GM21515 (cell line): ENCODE results near the gene CCL14.

ENCODE experiments used
- ATAC-seq: cut with Tn5 transposase; IDR thresholded peaks from one replicate; pipeline ENCODE4 v1.9.1; 2021; ENCODE audit not compliant: unreplicated experiment

Gene CCL14

DNA sequence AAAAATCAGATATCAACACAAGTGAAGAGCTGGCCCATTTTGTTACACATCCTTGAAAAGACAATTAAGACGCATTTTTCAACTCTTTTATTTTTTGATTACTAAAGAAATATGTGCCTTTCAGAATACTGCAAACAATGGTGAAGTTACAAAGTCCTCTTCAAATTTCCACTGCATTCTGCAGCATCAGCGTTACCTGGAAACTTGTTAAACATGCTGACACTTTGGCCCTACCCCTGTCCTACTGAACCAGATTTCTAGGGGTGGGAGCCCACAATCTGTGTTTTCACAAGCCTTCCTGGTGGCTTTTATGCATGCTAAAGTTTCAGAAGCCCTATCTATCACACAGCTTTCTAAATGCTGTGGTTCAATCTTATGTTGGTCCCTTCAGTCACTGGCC is 4.5 kb upstream of the CCL14 start:
- ATAC-seq: no peak

DNA sequence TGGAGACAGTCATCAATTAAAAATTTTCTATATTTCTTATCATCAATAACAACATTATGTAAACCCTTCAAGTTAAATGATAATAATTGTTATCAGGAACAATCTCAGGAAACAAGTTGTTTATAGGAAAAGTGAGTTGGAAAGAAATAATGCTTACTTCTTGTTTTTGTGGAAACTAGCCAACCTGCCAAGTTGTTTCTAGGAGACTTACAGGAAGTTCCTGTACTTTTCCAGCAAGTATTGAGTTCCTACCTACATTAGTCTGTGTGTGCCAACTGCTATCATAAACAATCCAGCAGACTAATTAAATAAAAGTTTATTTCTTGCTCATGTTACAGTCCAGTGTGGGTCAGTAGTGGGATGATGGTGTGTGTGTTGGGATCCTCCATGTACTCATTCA is 1.6 kb upstream of the CCL14 start:
- ATAC-seq: no peak

DNA sequence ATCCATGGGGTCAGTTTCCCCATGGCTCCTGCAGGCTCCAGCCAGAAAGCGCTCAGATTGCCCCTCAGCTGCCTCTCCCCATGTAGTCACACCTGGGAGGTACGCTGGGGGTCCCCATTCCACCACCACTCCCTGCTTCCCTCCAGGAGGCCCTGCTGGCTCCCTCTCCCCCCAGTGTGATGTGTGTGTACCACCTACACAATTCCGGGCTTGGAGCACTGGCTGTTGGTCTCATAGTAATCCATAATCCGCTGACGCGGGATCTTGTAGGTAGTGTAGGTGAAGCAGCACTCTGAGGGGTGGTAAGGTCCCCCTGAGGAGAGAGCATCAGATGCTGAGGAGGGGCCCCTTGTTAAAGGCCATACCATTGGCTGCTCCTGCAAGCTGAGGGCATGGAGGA is 2.4 kb downstream of the CCL14 start:
- ATAC-seq: no peak

DNA sequence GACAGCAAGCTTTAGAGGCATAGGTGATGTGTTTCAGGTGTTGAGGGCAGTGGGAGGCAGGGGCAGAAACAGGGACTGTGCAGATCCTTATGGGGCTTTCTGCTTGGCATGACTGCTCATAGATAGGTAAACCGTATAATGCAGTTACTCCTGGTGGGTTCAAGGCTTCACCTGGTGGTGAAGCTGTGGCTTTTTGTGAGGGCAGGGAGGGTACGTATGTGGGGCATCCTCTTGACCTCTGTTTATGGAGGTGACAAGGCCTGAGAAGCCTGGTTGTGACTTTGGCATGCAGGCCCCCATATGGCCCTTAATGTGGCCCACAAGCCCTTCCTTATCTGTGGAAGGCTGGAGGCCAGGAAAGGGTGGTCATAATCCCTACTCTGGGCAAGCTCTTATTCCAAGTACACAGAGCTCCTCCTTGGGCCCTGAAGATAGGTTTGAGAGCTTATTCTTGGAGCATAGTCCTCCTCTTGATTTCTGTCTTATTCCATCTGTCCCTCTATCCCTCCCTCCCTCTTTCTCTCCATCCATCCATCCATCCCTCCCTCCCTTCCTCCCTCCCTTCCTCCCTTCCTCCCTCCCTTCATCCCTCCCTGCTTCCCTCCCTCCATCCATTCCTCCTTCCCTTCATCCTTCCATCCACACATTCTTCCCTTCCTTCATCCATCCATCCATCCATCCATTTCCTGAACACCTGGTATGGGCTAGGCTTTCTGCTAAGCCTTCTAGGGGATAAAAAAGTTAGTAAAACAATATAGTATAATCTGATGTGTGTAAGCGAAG is 3.9 kb downstream of the CCL14 start:
- no peak for ATAC-seq

DNA sequence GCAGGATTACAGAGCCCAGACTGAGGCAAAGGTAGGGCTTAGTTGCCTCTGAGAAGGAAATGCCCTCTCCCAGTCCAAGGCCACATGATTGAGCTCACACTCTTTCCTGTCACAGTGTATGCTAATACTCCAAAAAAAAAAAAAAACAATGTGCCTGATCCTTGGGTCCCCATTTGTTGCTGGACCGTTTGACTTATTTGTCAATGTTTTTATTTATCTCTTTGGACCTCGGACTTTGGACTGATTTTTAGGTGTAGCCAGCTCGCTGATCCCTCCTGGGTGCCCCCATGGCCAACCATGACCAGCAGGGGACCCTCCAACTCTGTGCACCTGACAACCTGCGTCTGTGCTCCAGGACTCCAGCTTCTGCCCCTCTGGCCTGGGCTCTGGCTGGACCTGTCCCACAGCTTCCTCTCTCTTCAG is 4.6 kb downstream of the CCL14 start:
- no peak for ATAC-seq

DNA sequence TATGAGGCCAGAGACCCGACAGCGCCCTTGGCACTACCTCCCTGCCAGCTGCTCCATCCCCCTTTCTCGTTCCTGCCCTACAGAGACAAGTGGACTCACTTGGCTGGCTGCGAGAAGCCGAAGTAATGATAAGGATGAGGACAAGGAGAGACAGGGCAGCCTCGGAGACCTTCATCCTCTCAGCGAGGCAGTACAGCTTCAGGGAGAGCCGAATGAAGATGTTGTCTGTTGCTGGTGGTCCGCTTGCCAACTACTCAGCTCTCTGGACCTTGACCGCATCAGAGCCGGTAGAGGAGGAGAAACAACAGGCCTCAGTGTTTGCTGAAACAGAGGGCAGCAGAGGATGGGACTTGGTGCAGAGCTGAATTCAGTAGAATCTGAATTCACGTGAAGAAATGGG is 5.3 kb downstream of the CCL14 start, which contains the start of gene CCL16:
Gene CCL16 (minus strand): TSS at position 252 of the 400 bp plus-strand sequence. CDS start 77 bp downstream, at position 175.
- no peak for ATAC-seq

DNA sequence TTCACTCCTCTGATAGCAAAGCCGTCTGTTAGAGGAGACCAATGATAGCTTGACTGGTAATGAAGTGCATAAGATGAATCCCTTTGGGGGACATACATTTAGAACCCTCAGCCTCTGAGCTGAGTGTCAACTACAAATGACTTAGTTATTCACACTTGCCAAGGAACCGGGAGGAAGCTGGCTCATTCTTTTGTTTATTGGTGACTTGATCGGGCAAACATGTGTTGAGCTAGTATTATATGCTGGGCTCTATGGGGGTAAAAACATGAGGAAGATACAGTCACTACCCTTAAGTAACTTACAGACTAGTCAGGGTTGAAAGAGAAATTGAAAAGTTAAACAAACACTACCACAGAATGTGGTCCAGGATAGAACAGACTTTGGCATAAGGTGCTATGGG is 8.2 kb downstream of the CCL14 start:
- no peak for ATAC-seq

DNA sequence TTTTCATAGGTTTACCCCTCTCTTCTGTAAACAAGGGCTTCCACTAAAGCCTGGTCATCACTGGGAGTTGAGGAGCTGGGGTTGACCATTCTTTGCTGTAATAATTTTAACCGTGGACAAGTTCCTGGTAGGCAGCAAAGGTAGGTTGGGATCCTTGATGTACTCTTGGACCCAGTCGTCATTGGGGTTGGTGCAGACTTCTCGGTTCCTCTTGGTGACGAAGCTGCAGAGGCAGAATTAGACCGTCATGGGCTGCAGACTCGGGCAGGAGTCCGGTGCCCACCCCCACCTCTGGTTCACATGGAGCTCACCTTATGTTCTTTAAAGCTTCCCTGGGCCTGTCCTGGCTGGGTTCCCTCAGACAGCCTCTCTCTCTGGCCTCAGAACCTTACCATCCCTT is 9.0 kb downstream of the CCL14 start:
- ATAC-seq: no peak

DNA sequence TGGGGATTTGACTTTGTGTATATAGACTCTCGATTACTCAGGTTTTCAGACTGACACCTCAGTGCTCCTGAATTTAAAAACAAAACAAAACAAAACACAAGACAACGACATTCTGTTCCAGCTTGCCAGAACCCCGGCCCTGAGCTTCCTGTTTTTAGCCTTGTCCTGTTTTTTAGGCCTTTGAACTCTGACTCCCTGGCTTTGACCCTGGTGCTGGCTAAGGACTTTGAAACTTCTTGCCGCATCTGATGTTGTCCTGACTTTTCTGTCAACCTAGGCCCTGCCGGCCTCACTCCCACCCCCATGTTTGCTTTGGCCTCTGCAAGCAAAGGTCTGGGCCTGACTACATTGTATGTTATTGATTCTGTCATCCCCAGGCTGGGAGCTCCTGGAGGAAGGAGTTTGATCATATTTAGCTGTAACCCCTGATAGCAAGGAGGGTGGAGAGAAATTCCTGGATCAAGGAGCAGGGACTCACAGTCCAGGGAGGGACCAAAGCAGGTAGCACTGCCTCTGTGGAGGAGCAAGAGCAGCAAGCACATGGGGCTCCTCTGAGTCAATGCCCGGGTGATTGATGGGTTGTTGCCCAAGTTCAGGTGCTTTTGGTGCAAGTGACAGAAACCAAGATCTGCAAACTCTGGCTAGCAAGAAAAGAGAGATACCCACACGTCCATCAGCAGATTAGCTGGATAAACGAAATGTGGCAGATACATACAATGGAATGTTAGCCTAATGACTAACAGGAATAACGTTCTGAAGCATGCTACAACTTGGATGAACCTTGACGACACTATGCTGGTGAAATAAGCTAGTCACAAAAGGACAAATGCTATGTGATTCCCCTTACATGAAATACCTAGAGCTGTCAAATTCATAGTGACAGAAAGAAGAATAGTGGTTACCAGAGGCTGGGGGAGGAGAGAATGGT is 12.9 kb downstream of the CCL14 start:
- no peak for ATAC-seq

DNA sequence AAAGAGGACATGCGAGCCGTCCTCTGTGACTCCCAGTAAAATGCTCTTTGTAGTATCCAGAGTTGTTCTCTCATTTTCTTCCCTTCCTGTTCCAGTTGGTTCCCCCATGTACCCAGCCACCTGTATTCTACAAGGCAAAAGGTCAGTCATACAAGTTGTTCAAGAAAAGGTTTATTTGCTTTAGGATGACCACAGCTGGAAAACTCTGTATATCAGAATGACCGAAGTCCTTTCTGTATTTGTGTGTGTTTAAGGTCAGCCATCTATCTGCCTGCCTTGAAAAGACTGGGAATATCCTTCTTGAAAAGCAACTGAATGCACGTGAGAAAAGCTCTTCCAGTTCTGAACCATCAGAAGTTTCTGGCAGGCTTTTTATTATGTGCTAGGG is 13.6 kb downstream of the CCL14 start:
- no peak for ATAC-seq

DNA sequence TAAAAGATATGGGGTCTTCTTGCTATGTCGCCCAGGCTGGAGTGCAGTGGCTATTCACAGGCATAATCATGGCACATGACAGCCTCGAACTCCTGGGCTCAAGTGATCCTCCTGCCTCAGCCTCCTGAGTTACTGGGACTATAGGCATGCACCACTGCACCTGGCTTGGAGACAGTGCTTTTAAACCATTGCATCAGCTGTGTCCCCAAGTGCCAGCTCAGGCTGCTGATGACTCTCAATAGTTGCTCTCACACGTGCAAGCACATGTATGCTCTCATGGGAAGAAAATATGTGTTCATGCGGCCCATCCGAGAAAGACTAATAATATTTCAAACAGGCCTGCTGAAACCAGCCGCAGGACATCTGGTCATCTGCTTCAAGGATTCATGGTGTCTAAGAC is 14.0 kb downstream of the CCL14 start:
- no peak for ATAC-seq

DNA sequence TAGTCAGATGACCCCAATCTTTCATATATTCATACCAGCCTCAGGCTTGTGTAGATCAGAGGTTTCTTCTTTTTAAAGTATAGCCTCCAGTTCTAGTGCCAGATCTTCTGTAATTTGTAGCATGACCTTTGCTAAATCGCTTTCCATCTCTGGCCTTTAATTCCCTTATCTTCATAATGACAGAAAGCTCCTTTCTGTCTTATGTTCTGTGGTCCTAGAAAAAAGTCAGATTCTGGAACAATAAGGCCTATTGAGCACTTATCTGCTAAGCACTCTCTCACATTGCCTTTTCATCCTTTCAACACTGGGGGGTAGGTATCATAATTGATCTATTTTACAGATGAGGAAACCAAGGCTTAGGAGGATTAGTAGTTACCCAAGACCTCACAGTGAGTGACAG is 14.5 kb downstream of the CCL14 start:
- no peak for ATAC-seq

DNA sequence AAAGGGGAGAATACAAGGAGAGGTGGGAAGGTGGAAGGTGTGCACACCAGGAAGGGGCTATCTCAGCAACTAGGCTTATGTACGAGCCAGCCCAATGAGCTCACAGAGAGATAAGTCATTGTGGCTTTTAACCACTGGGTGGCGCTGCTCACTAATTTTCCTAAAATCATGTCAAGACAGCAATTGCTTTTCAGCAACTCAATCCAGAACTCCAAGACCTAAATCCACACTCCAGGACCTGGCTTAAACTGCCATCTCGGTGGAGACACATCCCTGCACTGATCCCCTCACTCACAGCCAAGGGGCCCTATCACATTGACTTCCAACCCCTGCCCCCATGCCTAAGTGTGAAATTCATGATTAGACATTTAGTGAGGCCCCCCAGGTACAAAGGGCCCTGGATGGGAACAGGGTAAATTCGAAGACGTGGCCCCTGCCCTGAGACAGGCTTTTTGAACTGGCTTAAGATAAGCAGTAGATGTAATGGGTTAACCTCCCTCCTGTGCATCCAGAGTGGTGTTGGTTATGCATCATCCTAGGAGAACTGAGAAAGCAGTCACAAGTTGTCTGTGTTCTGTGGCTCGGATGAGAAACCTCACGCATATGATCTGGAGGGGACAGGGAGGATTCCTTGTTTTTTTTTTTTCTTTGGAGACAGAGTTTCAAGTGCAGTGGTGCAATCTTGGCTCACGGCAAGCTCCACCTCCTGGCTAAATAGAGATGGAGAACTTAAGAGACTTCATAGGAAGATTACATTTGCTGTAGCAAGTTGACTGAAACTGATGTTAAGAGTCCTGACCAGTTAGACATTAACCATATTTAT is 16.8 kb downstream of the CCL14 start:
- ATAC-seq: no peak

DNA sequence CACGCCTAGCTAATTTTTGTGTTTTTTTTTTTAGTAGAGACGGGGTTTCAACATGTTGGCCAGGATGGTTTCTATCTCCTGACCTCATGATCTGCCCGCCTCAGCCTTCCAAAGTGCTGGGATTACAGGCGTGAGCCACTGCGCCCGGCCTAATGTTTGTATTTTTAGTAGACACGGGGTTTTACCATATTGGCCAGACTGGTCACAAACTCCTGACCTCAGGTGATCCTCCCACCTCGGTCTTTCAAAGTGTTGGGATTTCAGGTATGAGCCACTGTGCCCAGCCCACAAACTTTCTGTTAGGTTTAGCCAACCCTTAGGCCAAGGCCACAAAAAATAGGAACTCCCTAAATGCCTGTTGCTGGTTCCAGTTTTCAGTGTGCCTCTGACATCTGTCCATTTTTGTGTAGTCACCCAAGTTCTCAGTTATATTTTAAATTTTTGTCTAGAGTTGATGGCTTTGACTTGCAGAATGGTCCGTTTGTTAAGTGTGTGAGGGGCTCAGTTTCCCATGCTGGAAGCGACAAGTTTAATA is 17.9 kb downstream of the CCL14 start:
- no peak for ATAC-seq

DNA sequence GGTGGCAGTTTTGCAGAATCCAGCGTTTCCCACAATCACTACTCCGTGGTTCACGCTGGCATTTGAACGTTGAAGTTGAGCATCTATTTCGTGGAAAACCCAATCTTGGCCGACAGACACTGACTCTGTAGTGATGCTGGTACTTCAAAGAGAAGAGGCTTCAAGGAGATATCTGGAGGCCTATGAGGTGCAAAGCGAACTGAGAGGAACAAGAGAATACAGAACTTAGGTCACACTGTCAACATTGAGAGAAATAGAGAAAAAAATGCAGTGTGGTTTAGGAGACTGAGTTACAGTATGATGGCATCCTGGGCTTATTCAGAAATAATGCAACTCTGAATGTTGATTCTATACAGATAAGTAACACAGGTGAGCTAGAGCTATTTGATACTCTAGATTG is 21.3 kb downstream of the CCL14 start:
- ATAC-seq: no peak

DNA sequence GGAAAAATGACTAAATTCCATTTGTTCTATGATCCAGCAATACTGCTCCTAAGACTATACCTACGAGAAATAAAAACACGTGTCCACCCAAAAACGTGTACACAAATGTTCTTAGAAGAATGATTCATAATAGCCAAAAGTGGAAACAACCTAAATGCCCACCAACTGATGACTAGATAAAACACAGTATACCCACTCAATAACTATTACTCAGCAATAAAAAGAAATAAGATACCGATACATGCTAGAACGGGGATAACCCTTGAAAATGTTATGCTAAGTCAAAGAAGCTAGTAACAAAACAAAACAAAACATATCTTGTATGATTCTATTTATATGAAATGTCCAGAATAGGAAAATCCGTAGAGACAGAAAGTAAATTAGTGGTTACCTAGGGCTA is 22.9 kb downstream of the CCL14 start:
- no peak for ATAC-seq

DNA sequence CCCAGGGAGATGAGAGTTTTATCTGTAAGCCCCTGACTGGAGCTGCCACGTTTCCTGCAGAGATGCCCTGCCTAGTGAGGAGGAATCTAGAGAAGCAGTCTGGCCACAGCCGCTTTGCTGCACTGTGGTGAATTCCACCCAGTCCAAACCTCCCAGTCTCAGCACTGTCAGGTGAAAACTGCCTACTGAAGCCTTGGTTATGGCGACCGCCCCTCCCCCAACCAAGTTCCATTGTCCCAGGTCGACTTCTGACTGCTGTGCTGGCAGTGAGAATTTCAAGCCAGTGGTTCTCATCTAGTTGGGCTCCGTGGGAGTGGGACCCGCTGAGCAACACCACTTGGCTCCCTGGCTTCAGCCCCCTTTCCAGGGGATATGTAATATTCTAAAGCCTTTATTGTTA is 32.8 kb downstream of the CCL14 start:
- no peak for ATAC-seq

DNA sequence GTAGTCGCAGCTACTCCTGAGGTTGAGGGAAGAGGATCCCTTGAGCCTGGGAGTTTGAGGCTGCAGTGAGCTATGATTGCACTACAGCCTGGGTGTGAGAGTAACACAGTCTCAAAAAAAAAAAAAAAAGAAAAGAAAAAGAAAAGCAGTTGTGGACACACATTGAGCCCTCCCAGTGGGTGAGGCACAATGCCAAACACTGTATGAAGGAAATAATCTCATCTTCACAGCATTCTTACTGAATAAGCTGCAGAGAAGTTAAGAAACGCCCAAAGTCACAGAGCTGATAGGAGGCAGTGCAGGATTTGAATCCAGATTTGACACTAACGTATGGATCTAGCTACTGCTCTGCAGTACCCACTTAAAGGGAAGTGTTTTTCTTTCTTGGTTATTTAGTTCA is 37.1 kb downstream of the CCL14 start:
- ATAC-seq: no peak

DNA sequence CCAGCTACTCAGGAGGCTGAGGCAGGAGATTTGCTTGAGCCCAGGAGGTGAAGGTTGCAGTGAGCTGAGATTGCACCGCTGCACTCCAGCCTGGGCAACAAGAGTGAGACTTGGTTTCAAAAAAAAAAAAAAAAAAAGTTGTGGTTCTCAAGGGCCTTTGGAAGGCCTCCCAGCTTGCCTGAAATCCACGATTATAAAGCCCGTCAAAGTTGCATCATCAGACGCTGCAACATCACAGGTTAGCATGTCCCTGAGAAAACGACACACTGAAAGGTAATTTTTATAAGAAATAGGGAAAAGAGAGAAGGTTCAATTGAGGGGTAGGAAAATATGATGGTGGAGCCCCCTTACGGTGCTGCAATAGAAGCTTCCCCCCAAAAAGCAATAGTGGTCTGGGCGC is 38.4 kb downstream of the CCL14 start:
- no peak for ATAC-seq

DNA sequence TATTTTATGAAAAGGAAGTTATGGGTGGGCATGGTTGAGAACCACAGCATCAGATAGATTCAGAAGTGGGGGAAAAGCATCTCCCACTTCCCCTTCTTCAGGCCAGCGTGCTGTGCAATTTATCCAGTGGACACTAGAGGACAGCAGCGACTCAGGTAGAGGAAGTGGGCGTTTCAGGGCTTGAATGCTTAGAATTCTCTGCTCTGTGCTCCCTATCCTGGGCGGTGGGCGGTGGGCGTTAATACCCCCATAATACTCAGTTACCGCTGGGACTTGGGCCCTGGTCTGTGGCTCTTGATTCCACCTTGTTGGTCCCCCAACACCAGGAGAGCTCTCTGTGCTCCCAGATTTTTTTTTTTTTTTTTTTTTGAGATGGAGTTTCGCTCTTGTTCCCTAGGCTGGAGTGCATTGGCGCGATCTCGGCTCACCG is 39.4 kb downstream of the CCL14 start:
- ATAC-seq: no peak

DNA sequence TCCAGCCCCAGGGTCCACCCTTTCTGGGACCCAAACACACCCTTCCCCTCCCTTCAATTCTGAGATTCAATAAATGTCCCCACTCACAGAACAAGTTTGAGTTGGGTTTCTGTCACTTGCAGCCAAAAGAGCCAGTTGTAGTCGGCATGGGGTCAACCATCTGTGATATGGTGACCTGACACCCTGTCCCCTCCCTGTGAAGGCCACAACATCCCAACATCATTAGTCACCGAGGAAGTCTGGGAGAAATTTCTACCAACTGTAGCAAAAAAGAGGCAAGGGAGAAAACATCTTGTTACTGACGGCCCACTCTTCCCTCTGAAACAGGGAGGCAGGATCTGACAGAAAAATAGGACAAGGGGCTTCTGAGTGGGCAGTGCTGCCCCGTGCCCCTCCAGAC is 42.4 kb downstream of the CCL14 start:
- no peak for ATAC-seq
